Mesendoderm (in vitro differentiated cells): ENCODE measurements around the gene GALNT18.

ENCODE experiments used
- DNase-seq: peaks from one replicate; pipeline ENCODE4 v3.0.0; 2013
- H2AK5ac ChIP-seq: 2 replicates; pipeline ENCODE4 v1.6.1; 2013; ENCODE audit warnings: low read length, inconsistent platforms
- H2BK120ac ChIP-seq: 2 replicates; pipeline ENCODE4 v1.6.1; 2013; ENCODE audit warnings: low read depth, mild to moderate bottlenecking, low read length, moderate library complexity, mixed read lengths
- H2BK15ac ChIP-seq: replicated peaks from 2 replicates; pipeline ENCODE4 v1.6.1; 2013; ENCODE audit warnings: low read depth, mild to moderate bottlenecking, moderate library complexity
- H2BK5ac ChIP-seq: 2 replicates; pipeline ENCODE4 v1.6.1; 2013; ENCODE audit warnings: low read length, inconsistent platforms
- H3K18ac ChIP-seq: 2 replicates; pipeline ENCODE4 v1.6.1; 2013; ENCODE audit warnings: mild to moderate bottlenecking, low read length, mixed read lengths
- H3K23ac ChIP-seq: one replicate; pipeline ENCODE4 v1.6.1; 2013; ENCODE audit warnings: low read length
- H3K27ac ChIP-seq: 2 replicates; pipeline ENCODE4 v1.5.1; 2013; ENCODE audit warnings: low read depth, mild to moderate bottlenecking, inconsistent platforms, low read length, moderate library complexity
- H3K27me3 ChIP-seq: 2 replicates; pipeline ENCODE4 v1.6.1; 2013; ENCODE audit warnings: low read length, control low read depth, mild to moderate bottlenecking, inconsistent platforms; ENCODE audit not compliant: insufficient read depth, poor library complexity
- H3K36me3 ChIP-seq: 2 replicates; pipeline ENCODE4 v1.6.1; 2013; ENCODE audit warnings: low read length, inconsistent platforms; ENCODE audit not compliant: control insufficient read depth, insufficient read depth
- H3K4ac ChIP-seq: one replicate; pipeline ENCODE4 v1.6.1; 2013; ENCODE audit warnings: low read depth, mild to moderate bottlenecking, low read length, moderate library complexity
- H3K4me1 ChIP-seq: 2 replicates; pipeline ENCODE4 v1.6.1; 2013; ENCODE audit warnings: low read depth, low read length, inconsistent platforms; ENCODE audit not compliant: control insufficient read depth
- H3K4me2 ChIP-seq: 2 replicates; pipeline ENCODE4 v1.6.1; 2013; ENCODE audit warnings: low read length
- H3K4me3 ChIP-seq: 2 replicates; pipeline ENCODE4 v1.5.1; 2013; ENCODE audit warnings: mild to moderate bottlenecking, low read length
- H3K56ac ChIP-seq: one replicate; pipeline ENCODE4 v1.6.1; 2013; ENCODE audit warnings: low read length
- H3K79me1 ChIP-seq: 2 replicates; pipeline ENCODE4 v1.6.1; 2013; ENCODE audit warnings: low read length, inconsistent platforms
- H3K79me2 ChIP-seq: 2 replicates; pipeline ENCODE4 v1.6.1; 2013; ENCODE audit warnings: mild to moderate bottlenecking, low read length; ENCODE audit not compliant: control insufficient read depth, insufficient read depth
- H3K9ac ChIP-seq: 2 replicates; pipeline ENCODE4 v1.6.1; 2013; ENCODE audit warnings: low read length, inconsistent platforms
- H4K5ac ChIP-seq: one replicate; pipeline ENCODE4 v1.6.1; 2013; ENCODE audit warnings: low read length
- H4K8ac ChIP-seq: one replicate; pipeline ENCODE4 v1.6.1; 2013; ENCODE audit warnings: low read depth, mild to moderate bottlenecking, control low read depth, low read length, moderate library complexity
- WGBS: extraction: QIAGEN DNeasy Blood & Tissue Kit; methylation state at CpG from one replicate; pipeline ENCODE4 v1.1.7; 2013; ENCODE audit warnings: low lambda C conversion rate, missing lambda C conversion rate; ENCODE audit not compliant: insufficient coverage; ENCODE audit errors: extremely low coverage; 5-methylcytosine and 5-hydroxymethylcytosine counted together

GALNT18 gene

GRCh38 chr11:11558826-11559225 lies 63.0 kb downstream of the GALNT18 start:
- peaks cover 4% of the 10 kb centered on the region for H3K4me1 ChIP-seq

GRCh38 chr11:11558396-11558795 lies 63.4 kb downstream of the GALNT18 start:
- Histone ChIP-seq H3K18ac (no peak overlapping the region), H2BK5ac (no peak overlapping the region), H3K79me1 (no peaks in the 10 kb centered on the region), H3K36me3 (no peaks in the 10 kb centered on the region), H2BK120ac (no peak overlapping the region), H3K79me2 (no peaks in the 10 kb centered on the region), H4K5ac (no peak overlapping the region), H3K4me3 (no peak overlapping the region), H3K23ac (no peak overlapping the region), H2AK5ac (no peak overlapping the region), H3K9ac (no peak overlapping the region), H3K4ac (no peak overlapping the region), H4K8ac (no peak overlapping the region), H2BK15ac (no peak overlapping the region), H3K4me2 (no peak overlapping the region), H3K4me1 (peaks cover 4% of the 10 kb centered on the region), H3K27ac (no peak overlapping the region), H3K56ac (no peak overlapping the region), H3K27me3 (no peaks in the 10 kb centered on the region)
- DNase-seq: no peak
- no CpG with 5 or more reads among the region's 3 CpGs for whole genome bisulfite sequencing

More at GRCh38 chr11:11558826-11559225, 63.0 kb downstream of the GALNT18 start:
- H2BK120ac ChIP-seq: no peak overlapping the region
- H2BK5ac ChIP-seq: no peak overlapping the region
- H3K79me1 ChIP-seq: no peaks in the 10 kb centered on the region
- no peak overlapping the region for H2AK5ac ChIP-seq
- no peak overlapping the region for H3K23ac ChIP-seq
- peak; percentile 14 for DNase-seq
- H2BK15ac ChIP-seq: no peak overlapping the region
- no peak overlapping the region for H3K56ac ChIP-seq
- WGBS: no CpG with 5 or more reads among the region's 2 CpGs
- no peak overlapping the region for H3K4ac ChIP-seq
- no peak overlapping the region for H4K8ac ChIP-seq
- no peak overlapping the region for H3K4me2 ChIP-seq
- H3K18ac ChIP-seq: no peak overlapping the region
- no peak overlapping the region for H3K9ac ChIP-seq
- no peaks in the 10 kb centered on the region for H3K79me2 ChIP-seq
- no peaks in the 10 kb centered on the region for H3K36me3 ChIP-seq
- no peak overlapping the region for H4K5ac ChIP-seq
- H3K27ac ChIP-seq: no peak overlapping the region
- H3K27me3 ChIP-seq: no peaks in the 10 kb centered on the region
- no peak overlapping the region for H3K4me3 ChIP-seq

GRCh38 chr11:11555208-11555607 lies 66.6 kb downstream of the GALNT18 start:
- H3K79me1 ChIP-seq: no peaks in the 10 kb centered on the region
- no peak overlapping the region for H3K9ac ChIP-seq
- no peak for DNase-seq
- no peaks in the 10 kb centered on the region for H3K27me3 ChIP-seq
- H3K4me1 ChIP-seq: peaks cover 4% of the 10 kb centered on the region
- no peak overlapping the region for H4K8ac ChIP-seq
- H3K79me2 ChIP-seq: no peaks in the 10 kb centered on the region
- no peak overlapping the region for H3K27ac ChIP-seq
- no peaks in the 10 kb centered on the region for H3K36me3 ChIP-seq
- no peak overlapping the region for H3K4me2 ChIP-seq
- no peak overlapping the region for H3K18ac ChIP-seq
- H3K56ac ChIP-seq: no peak overlapping the region
- no CpG with 5 or more reads among the region's 6 CpGs for WGBS
- no peak overlapping the region for H3K4ac ChIP-seq
- no peak overlapping the region for H2BK15ac ChIP-seq
- no peak overlapping the region for H2BK5ac ChIP-seq
- H4K5ac ChIP-seq: no peak overlapping the region
- no peak overlapping the region for H2BK120ac ChIP-seq
- H3K23ac ChIP-seq: no peak overlapping the region
- no peak overlapping the region for H2AK5ac ChIP-seq
- no peak overlapping the region for H3K4me3 ChIP-seq

- WGBS: no CpG with 5 or more reads among the region's 10 CpGs
- Histone ChIP-seq H3K36me3 (no peaks in the 10 kb centered on the region), H2BK120ac (no peak overlapping the region), H3K4me3 (no peak overlapping the region), H2BK5ac (no peak overlapping the region), H3K18ac (no peak overlapping the region), H2BK15ac (no peak overlapping the region), H3K56ac (no peak overlapping the region), H4K8ac (no peak overlapping the region), H3K27me3 (no peaks in the 10 kb centered on the region), H3K9ac (no peak overlapping the region), H3K79me2 (no peaks in the 10 kb centered on the region), H2AK5ac (no peak overlapping the region), H3K27ac (no peak overlapping the region), H3K4me2 (no peak overlapping the region), H3K23ac (no peak overlapping the region), H3K4me1 (no peaks in the 10 kb centered on the region), H4K5ac (no peak overlapping the region), H3K4ac (no peak overlapping the region), H3K79me1 (no peaks in the 10 kb centered on the region)
- DNase-seq: no peak
Observed at GRCh38 chr11:11553573-11553972, 68.2 kb downstream of the GALNT18 start.

GRCh38 chr11:11552529-11553087 lies 69.2 kb downstream of the GALNT18 start:
- no peak overlapping the region for H3K4me3 ChIP-seq

GRCh38 chr11:11550534-11550933 lies 71.3 kb downstream of the GALNT18 start:
- DNase-seq: no peak
- no peak overlapping the region for H2BK120ac ChIP-seq
- H2BK15ac ChIP-seq: no peak overlapping the region
- no peaks in the 10 kb centered on the region for H3K27me3 ChIP-seq
- WGBS: no CpG with 5 or more reads among the region's 6 CpGs
- no peak overlapping the region for H2BK5ac ChIP-seq
- no peak overlapping the region for H3K27ac ChIP-seq
- H3K23ac ChIP-seq: no peak overlapping the region
- H3K9ac ChIP-seq: no peak overlapping the region
- no peaks in the 10 kb centered on the region for H3K4me1 ChIP-seq
- H3K4ac ChIP-seq: no peak overlapping the region
- H3K56ac ChIP-seq: no peak overlapping the region
- H3K79me1 ChIP-seq: no peaks in the 10 kb centered on the region
- H3K4me2 ChIP-seq: no peak overlapping the region
- H3K4me3 ChIP-seq: no peak overlapping the region
- H2AK5ac ChIP-seq: no peak overlapping the region
- no peaks in the 10 kb centered on the region for H3K36me3 ChIP-seq
- no peak overlapping the region for H3K18ac ChIP-seq
- no peak overlapping the region for H4K8ac ChIP-seq
- no peak overlapping the region for H4K5ac ChIP-seq
- H3K79me2 ChIP-seq: no peaks in the 10 kb centered on the region

More at GRCh38 chr11:11552529-11553087, 69.2 kb downstream of the GALNT18 start:
- H3K27me3 ChIP-seq: no peaks in the 10 kb centered on the region
- H3K27ac ChIP-seq: no peak overlapping the region
- no peak overlapping the region for H4K5ac ChIP-seq
- no peak overlapping the region for H2BK15ac ChIP-seq
- no peak overlapping the region for H3K18ac ChIP-seq
- no peak overlapping the region for H4K8ac ChIP-seq
- H3K4me1 ChIP-seq: no peaks in the 10 kb centered on the region
- no peak overlapping the region for H3K9ac ChIP-seq
- H3K4me2 ChIP-seq: no peak overlapping the region
- H3K79me1 ChIP-seq: no peaks in the 10 kb centered on the region
- DNase-seq: peak; percentile 37
- H3K23ac ChIP-seq: no peak overlapping the region
- no peak overlapping the region for H2AK5ac ChIP-seq
- no peak overlapping the region for H3K4ac ChIP-seq
- no peaks in the 10 kb centered on the region for H3K79me2 ChIP-seq
- no peaks in the 10 kb centered on the region for H3K36me3 ChIP-seq
- no peak overlapping the region for H2BK120ac ChIP-seq
- H3K56ac ChIP-seq: no peak overlapping the region
- H2BK5ac ChIP-seq: no peak overlapping the region
